Measurements from ENCODE around the gene IGSF21.

The IGSF21 gene

GRCh38 chr1:18175051-18175450 is 67.5 kb downstream of the IGSF21 start:
- in situ Hi-C loops (cut with HindIII; ENCODE audit: low sequenced_read_pairs): no loop called here

GRCh38 chr1:18175530-18176377 is 68.2 kb downstream of the IGSF21 start:
- in situ Hi-C loops (cut with HindIII; ENCODE audit: low sequenced_read_pairs): no loop called here

GRCh38 chr1:18176619-18177018 is 69.0 kb downstream of the IGSF21 start:
- in situ Hi-C loops (cut with HindIII; ENCODE audit: low sequenced_read_pairs): no loop called here

GRCh38 chr1:18178111-18178510 is 70.5 kb downstream of the IGSF21 start:
- in situ Hi-C loops (cut with HindIII; ENCODE audit: low sequenced_read_pairs): no loop called here

- in situ Hi-C loops (cut with HindIII; ENCODE audit: low sequenced_read_pairs): no loop called here
Observed at GRCh38 chr1:18179009-18179408, 71.4 kb downstream of the IGSF21 start.

- in situ Hi-C loops (cut with HindIII; ENCODE audit: low sequenced_read_pairs): no loop called here
Observed at GRCh38 chr1:18182398-18183160, 75.0 kb downstream of the IGSF21 start.

- in situ Hi-C loops (cut with HindIII; ENCODE audit: low sequenced_read_pairs): no loop called here
Observed at GRCh38 chr1:18183533-18183932, 75.9 kb downstream of the IGSF21 start.

- in situ Hi-C loops (cut with HindIII; ENCODE audit: low sequenced_read_pairs): no loop called here
Observed at GRCh38 chr1:18187054-18187453, 79.5 kb downstream of the IGSF21 start.

GRCh38 chr1:18188820-18189517 is 81.4 kb downstream of the IGSF21 start:
- in situ Hi-C loops (cut with HindIII; ENCODE audit: low sequenced_read_pairs): no loop called here

GRCh38 chr1:18190598-18190997 is 83.0 kb downstream of the IGSF21 start:
- in situ Hi-C loops (cut with HindIII; ENCODE audit: low sequenced_read_pairs): no loop called here

- in situ Hi-C loops (cut with HindIII; ENCODE audit: low sequenced_read_pairs): no loop called here
Observed at GRCh38 chr1:18191037-18191436, 83.4 kb downstream of the IGSF21 start.

- in situ Hi-C loops (cut with HindIII; ENCODE audit: low sequenced_read_pairs): no loop called here
Observed at GRCh38 chr1:18191481-18192155, 84.0 kb downstream of the IGSF21 start.

- in situ Hi-C loops (cut with HindIII; ENCODE audit: low sequenced_read_pairs): no loop called here
Observed at GRCh38 chr1:18192182-18192581, 84.6 kb downstream of the IGSF21 start.

GRCh38 chr1:18192974-18193373 is 85.4 kb downstream of the IGSF21 start:
- in situ Hi-C loops (cut with HindIII; ENCODE audit: low sequenced_read_pairs): no loop called here

- in situ Hi-C loops (cut with HindIII; ENCODE audit: low sequenced_read_pairs): no loop called here
Observed at GRCh38 chr1:18197299-18197698, 89.7 kb downstream of the IGSF21 start.

- in situ Hi-C loops (cut with HindIII; ENCODE audit: low sequenced_read_pairs): no loop called here
Observed at GRCh38 chr1:18198260-18198659, 90.7 kb downstream of the IGSF21 start.

- in situ Hi-C loops (cut with HindIII; ENCODE audit: low sequenced_read_pairs): no loop called here
Observed at GRCh38 chr1:18199462-18199861, 91.9 kb downstream of the IGSF21 start.

GRCh38 chr1:18200136-18200717 is 92.6 kb downstream of the IGSF21 start:
- in situ Hi-C loops (cut with HindIII; ENCODE audit: low sequenced_read_pairs): no loop called here

GRCh38 chr1:18200918-18201317 is 93.3 kb downstream of the IGSF21 start:
- in situ Hi-C loops (cut with HindIII; ENCODE audit: low sequenced_read_pairs): no loop called here

- in situ Hi-C loops (cut with HindIII; ENCODE audit: low sequenced_read_pairs): no loop called here
Observed at GRCh38 chr1:18201997-18202719, 94.6 kb downstream of the IGSF21 start.

Data from DLD1 (cell line).